ENCODE results near the gene AP4S1. TPM values are rescaled to one million over a fixed set of nuclear protein-coding genes. Genes with fewer than 3 reads are reported as not detected.
A peak's percentile ranks its signal among the peaks of the same experiment; 100 is the strongest.
"Not testable (repeated sequence)": the region's sequence is repeated elsewhere in the genome, so short reads cannot be mapped to it uniquely, and the experiment has no call there.

The AP4S1 gene
- total RNA-seq, 1 donor from 2014 or later: 1.8 TPM

DNA sequence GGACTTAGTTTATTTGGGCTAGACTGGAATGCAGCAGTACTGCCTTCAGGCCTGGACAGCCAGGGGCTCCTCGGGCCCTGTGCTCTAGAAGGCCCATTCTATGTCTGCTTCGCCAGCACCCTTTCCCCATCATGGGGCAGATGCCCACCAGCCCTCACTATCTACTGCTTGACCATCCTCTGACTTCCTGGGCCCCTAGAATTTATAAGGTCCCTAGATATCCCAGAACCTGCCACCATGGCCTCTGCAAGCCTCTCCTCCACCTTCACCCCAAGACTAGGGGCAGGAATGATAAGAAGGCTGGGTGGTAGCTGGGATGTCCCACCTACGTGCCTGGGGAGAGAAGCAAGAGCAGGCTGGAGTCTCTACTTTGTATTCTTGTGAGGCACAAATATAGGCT is 59.6 kb downstream of the AP4S1 start:
- no peaks in the 10 kb centered on the region for H3K27me3 ChIP-seq (ENCODE audit: control insufficient read depth, insufficient read depth, low read length)
- FAIRE-seq (no peak), DNase-seq (ENCODE audit: low read depth) (no peak)
- no peak overlapping the region for H3K4me3 ChIP-seq (ENCODE audit: low read depth, low read length)
- TF ChIP-seq, protein P1, sequence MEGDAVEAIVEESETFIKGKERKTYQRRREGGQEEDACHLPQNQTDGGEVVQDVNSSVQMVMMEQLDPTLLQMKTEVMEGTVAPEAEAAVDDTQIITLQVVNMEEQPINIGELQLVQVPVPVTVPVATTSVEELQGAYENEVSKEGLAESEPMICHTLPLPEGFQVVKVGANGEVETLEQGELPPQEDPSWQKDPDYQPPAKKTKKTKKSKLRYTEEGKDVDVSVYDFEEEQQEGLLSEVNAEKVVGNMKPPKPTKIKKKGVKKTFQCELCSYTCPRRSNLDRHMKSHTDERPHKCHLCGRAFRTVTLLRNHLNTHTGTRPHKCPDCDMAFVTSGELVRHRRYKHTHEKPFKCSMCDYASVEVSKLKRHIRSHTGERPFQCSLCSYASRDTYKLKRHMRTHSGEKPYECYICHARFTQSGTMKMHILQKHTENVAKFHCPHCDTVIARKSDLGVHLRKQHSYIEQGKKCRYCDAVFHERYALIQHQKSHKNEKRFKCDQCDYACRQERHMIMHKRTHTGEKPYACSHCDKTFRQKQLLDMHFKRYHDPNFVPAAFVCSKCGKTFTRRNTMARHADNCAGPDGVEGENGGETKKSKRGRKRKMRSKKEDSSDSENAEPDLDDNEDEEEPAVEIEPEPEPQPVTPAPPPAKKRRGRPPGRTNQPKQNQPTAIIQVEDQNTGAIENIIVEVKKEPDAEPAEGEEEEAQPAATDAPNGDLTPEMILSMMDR (IDR thresholded peaks at IDR 0.05; ENCODE audit: insufficient read depth, low read length, severe bottlenecking): no peak
- H3K36me3 ChIP-seq (ENCODE audit: control insufficient read depth, insufficient read depth, low read length): no peaks in the 10 kb centered on the region

DNA sequence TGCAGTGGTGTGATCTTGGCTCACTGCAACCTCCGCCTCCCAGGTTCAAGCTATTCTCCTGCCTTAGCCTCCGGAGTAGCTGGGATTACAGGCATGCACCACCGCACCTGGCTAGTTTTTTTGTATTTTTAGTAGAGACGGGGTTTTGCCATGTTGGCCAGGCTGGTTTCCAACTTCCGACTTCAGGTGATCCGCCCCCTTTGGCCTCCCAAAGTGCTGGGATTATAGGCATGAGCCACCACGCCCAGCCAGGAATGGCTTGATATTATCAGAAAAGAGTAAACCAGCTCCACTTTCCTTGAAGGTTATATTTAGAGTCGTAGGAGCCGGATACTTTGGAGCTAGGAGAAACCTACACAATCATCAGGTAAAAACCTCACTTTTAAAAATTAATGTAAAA is 61.0 kb downstream of the AP4S1 start:
- not testable (repeated sequence) for FAIRE-seq; H3K4me3 ChIP-seq (ENCODE audit: low read depth, low read length); DNase-seq (ENCODE audit: low read depth); H3K36me3 ChIP-seq (ENCODE audit: control insufficient read depth, insufficient read depth, low read length); H3K27me3 ChIP-seq (ENCODE audit: control insufficient read depth, insufficient read depth, low read length)

DNA sequence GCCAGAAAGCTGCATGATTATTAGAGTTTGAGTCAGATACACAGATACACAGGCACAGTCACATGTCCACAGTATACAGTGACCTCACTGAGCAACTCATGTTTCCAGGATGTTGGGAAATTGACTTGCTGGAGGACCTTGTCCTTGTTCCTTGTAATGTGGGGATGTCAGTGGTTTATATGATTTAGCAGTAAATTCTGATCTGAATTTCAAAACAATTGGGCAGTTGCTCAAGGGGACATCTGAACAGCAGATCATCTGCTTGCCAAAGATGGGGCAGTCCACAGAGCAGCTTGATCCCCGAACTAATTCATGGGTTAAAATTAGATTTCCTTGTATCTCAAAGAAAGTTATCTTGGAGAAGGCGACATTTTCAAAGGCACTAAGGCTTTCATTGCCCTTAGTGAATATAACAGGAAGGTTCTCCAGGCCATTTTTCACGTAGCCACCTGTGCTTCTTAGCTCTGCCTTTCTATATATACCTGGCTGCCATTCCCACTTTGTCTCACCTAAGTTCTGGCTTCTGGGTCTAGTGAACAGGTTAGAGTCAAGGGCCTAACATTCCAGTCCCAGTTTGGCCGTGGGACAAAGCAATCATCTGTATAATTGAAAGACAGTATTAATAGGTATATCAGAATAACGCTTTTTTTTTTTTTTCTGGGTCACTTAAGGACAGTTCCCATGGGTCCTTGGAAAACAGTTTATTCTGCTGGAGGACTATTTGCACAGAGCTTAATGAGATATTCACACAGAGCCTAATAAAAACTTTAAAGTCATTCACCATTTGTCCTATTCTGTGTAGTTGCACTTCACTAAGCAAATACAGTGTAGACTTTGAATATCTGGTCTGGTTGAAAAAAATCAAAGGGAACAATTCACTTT is 65.7 kb downstream of the AP4S1 start:
- Histone ChIP-seq H3K4me3 (ENCODE audit: low read depth, low read length) (no peak overlapping the region), H3K27me3 (ENCODE audit: control insufficient read depth, insufficient read depth, low read length) (no peaks in the 10 kb centered on the region), H3K36me3 (ENCODE audit: control insufficient read depth, insufficient read depth, low read length) (no peaks in the 10 kb centered on the region)
- FAIRE-seq: peak; percentile 40
- peak; percentile 93 for DNase-seq (ENCODE audit: low read depth)
- TF ChIP-seq, protein P1 (IDR thresholded peaks at IDR 0.05; ENCODE audit: insufficient read depth, low read length, severe bottlenecking): no peak

DNA sequence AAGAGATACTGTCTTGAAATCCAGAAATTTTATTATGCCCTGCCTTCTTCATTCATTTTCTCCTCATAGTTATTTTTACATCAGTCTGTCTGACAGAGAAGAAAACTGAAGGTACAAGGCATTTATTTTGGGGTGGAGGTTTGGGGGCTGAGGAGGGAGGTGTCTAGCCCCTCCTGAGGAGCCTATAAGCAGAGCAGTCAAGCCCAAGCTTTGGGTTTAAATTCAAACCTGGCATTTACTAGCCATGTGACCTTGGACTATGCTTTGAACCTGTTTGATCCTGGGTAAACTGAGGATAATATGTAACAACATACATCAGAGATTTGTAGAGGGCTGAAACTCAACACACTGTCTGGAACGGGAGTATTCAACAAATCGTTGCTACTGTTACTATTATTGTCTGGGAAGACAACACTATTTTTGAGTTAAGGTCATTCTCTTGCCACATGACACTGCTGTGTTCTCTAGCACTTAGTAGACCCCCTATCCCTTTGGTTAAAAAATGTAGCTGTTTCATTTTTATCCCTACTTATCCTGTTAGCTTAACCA is 66.8 kb downstream of the AP4S1 start:
- H3K36me3 ChIP-seq (ENCODE audit: control insufficient read depth, insufficient read depth, low read length): no peaks in the 10 kb centered on the region
- DNase-seq (ENCODE audit: low read depth) (no peak), FAIRE-seq (no peak)
- no peak overlapping the region for H3K4me3 ChIP-seq (ENCODE audit: low read depth, low read length)
- TF ChIP-seq, protein P1 (IDR thresholded peaks at IDR 0.05; ENCODE audit: insufficient read depth, low read length, severe bottlenecking): no peak
- H3K27me3 ChIP-seq (ENCODE audit: control insufficient read depth, insufficient read depth, low read length): no peaks in the 10 kb centered on the region

DNA sequence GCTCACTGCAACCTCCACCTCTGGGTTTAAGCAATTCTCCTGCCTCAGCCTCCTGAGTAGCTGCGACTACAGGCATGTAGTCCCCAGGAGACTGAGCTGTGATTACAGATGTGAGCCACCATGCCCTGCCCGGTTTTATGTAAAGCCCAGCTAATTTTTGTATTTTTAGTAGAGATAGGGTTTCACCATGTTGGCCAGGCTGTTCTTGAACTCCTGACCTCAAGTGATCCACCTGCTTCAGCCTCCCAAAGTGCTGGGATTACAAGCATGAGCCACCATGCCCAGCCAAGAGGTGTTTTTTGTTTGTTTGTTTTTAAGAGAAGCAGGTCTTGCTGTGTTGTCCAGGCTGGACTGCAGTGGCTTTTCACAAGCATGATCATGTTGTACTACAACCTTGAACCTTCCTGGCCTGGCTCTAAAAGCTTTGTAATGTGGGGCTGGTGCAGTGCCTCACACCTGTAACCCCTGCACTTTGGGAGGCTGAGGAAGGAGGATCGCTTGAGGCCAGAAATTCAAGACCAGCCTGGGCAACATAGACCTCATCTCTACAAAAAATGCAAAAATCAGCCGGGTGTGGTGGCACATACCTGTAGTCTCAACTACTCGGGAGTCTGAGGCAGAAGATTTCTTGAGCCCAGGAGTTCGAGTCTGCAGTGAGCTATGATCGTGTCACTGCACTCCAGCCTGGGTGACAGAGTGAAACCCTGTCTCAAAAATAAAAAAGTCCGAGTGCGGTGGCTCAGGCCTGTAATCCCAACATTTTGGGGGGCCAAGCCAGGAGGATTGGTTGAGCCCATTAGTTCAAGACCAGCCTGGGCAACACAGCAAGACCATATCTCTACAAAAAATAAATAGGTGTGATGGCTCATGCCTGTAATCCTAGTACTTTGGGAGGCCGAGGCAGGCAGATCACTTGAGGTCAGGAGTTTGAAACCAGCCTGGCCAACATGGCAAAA is 68.7 kb downstream of the AP4S1 start:
- H3K36me3 ChIP-seq (ENCODE audit: control insufficient read depth, insufficient read depth, low read length); FAIRE-seq; H3K4me3 ChIP-seq (ENCODE audit: low read depth, low read length); H3K27me3 ChIP-seq (ENCODE audit: control insufficient read depth, insufficient read depth, low read length); DNase-seq (ENCODE audit: low read depth): not testable (repeated sequence)

DNA sequence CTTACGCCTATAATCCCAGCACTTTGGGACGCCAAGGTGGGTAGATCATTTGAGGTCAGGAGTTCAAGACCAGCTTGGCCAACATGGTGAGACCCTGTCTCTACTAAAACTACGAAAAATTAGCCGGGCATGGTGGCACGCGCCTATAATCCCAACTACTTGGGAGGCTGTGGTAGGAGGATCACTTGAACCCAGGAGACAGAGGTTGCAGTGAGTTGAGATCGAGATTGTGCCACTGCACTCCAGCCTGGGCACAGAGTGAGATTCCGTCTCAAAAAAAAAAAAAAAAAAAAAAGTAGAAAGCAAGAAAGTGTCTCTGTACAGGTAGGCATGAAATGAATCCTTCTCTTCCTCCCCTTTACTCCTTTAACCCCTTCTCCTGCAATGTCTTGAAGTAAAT is 70.4 kb downstream of the AP4S1 start:
- H3K27me3 ChIP-seq (ENCODE audit: control insufficient read depth, insufficient read depth, low read length); H3K4me3 ChIP-seq (ENCODE audit: low read depth, low read length); H3K36me3 ChIP-seq (ENCODE audit: control insufficient read depth, insufficient read depth, low read length); FAIRE-seq; DNase-seq (ENCODE audit: low read depth): not testable (repeated sequence)

DNA sequence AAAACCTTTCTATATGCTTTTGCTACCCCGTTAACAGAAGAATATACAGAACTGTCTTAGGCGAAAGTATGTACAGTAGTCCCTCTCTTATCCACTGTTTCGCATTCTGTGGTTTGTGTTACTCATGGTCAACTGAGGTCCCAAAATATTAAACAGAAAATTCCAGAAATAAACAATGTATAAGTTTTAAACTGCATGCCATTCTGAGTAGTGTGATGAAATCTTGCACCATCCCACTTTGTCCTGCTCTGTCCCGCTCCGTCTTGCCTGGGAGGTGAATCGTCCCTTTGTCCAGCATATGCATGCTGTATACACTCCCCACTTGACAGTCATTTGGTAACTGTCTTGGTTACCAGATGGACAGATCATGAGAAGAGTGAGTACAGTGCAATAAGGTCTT is 70.8 kb downstream of the AP4S1 start:
- H3K27me3 ChIP-seq (ENCODE audit: control insufficient read depth, insufficient read depth, low read length): no peaks in the 10 kb centered on the region
- no peak overlapping the region for H3K4me3 ChIP-seq (ENCODE audit: low read depth, low read length)
- H3K36me3 ChIP-seq (ENCODE audit: control insufficient read depth, insufficient read depth, low read length): peaks cover 7% of the 10 kb centered on the region
- FAIRE-seq: no peak
- peak; percentile 40 for DNase-seq (ENCODE audit: low read depth)
- TF ChIP-seq, protein P1 (IDR thresholded peaks at IDR 0.05; ENCODE audit: insufficient read depth, low read length, severe bottlenecking): no peak

Measured in bronchial epithelial cell (primary cell).